ENCODE results near the gene SH3GL1. TPM values are rescaled to one million over a fixed set of nuclear protein-coding genes. Genes with fewer than 3 reads are reported as not detected.
A peak's percentile ranks its signal among the peaks of the same experiment; 100 is the strongest.

Gene SH3GL1
- total RNA-seq, 2 experiments from 2014 or later, result 54.6 to 56.8 TPM

- Mint-ChIP-seq H3K4me1 (peaks cover 46% of the 10 kb centered on the region), H3K27me3 (no peaks in the 10 kb centered on the region), H3K9me3 (no peaks in the 10 kb centered on the region), H3K36me3 (peaks cover 16% of the 10 kb centered on the region), H3K4me3 (peak within 1 kb of the TSS; percentile 95), H3K27ac (peak within 1 kb of the TSS; percentile 93)
- peak; percentile 99 for DNase-seq
- POLR2A ChIA-PET, result interaction anchor here (0.6 to 1.9 kb wide), 15 partner anchors 16 to 526 kb away, joined by 3 to 19 read pairs (median 4); partner anchors contain the start of genes HDGFL2 and YJU2
- peak; percentile 93 for ATAC-seq (ENCODE audit: low read depth)
These were observed 2.0 kb upstream of the SH3GL1 start, which contains the start of gene CHAF1A for GRCh38 chr19:4402171-4403004. Gene CHAF1A (plus strand): TSS chr19:4402640. CDS start chr19:4402763, 123 bp downstream.

GRCh38 chr19:4401769-4402170, 1.4 kb upstream of the SH3GL1 start:
- Mint-ChIP-seq H3K27ac (peak overlapping the region; percentile 93), H3K27me3 (no peaks in the 10 kb centered on the region), H3K36me3 (peaks cover 18% of the 10 kb centered on the region), H3K4me1 (peaks cover 51% of the 10 kb centered on the region), H3K9me3 (no peaks in the 10 kb centered on the region), H3K4me3 (peak overlapping the region; percentile 86)
- DNase-seq (no peak), ATAC-seq (ENCODE audit: low read depth) (no peak)
- POLR2A ChIA-PET, result interaction anchor here (0.6 to 1.9 kb wide), 15 partner anchors 17 to 525 kb away, joined by 3 to 19 read pairs (median 4); partner anchors contain the start of genes HDGFL2 and YJU2

GRCh38 chr19:4399812-4400134, 574 bp downstream of the SH3GL1 start:
- Mint-ChIP-seq H3K27me3 (no peaks in the 10 kb centered on the region), H3K9me3 (no peaks in the 10 kb centered on the region), H3K4me3 (peak overlapping the region; percentile 97), H3K36me3 (peaks cover 23% of the 10 kb centered on the region), H3K27ac (peak overlapping the region; percentile 93), H3K4me1 (peaks cover 48% of the 10 kb centered on the region)
- POLR2A ChIA-PET, result interaction anchor here (1.0 to 1.7 kb wide), 10 partner anchors 9 to 153 kb away, joined by 4 to 15 read pairs (median 6); partner anchors contain the start of gene YJU2
- peak; percentile 2 for ATAC-seq (ENCODE audit: low read depth)
- no peak for DNase-seq

GRCh38 chr19:4396949-4397783, 3.2 kb downstream of the SH3GL1 start:
- DNase-seq (no peak), ATAC-seq (ENCODE audit: low read depth) (no peak)
- no peaks in the 10 kb centered on the region for H3K9me3 Mint-ChIP-seq
- peaks cover 45% of the 10 kb centered on the region for H3K4me1 Mint-ChIP-seq
- H3K36me3 Mint-ChIP-seq, result peaks cover 20% of the 10 kb centered on the region
- POLR2A ChIA-PET, result no interaction called here
- no peak overlapping the region for H3K4me3 Mint-ChIP-seq
- H3K27me3 Mint-ChIP-seq, result no peaks in the 10 kb centered on the region
- no peak overlapping the region for H3K27ac Mint-ChIP-seq

GRCh38 chr19:4393947-4394590, 6.3 kb downstream of the SH3GL1 start:
- no peak overlapping the region for H3K4me3 Mint-ChIP-seq
- peak overlapping the region; percentile 10 for H3K27ac Mint-ChIP-seq
- peaks cover 41% of the 10 kb centered on the region for H3K4me1 Mint-ChIP-seq
- POLR2A ChIA-PET, result interaction anchor here (0.6 to 1.2 kb wide), 2 partner anchors 24 to 50 kb away, joined by 3 read pairs; partner anchors contain the start of gene MPND
- H3K27me3 Mint-ChIP-seq, result no peaks in the 10 kb centered on the region
- DNase-seq, result no peak
- no peaks in the 10 kb centered on the region for H3K9me3 Mint-ChIP-seq
- no peak for ATAC-seq (ENCODE audit: low read depth)
- H3K36me3 Mint-ChIP-seq, result peaks cover 17% of the 10 kb centered on the region

- peaks cover 14% of the 10 kb centered on the region for H3K36me3 Mint-ChIP-seq
These were observed 8.5 kb downstream of the SH3GL1 start for GRCh38 chr19:4391701-4392483.

GRCh38 chr19:4391306-4391693, 9.0 kb downstream of the SH3GL1 start:
- Mint-ChIP-seq H3K4me3 (no peak overlapping the region), H3K27me3 (no peaks in the 10 kb centered on the region), H3K4me1 (peaks cover 30% of the 10 kb centered on the region), H3K9me3 (no peaks in the 10 kb centered on the region), H3K36me3 (peaks cover 8% of the 10 kb centered on the region), H3K27ac (no peak overlapping the region)
- POLR2A ChIA-PET, result interaction anchor here (1.0 to 1.6 kb wide), 2 partner anchors 8 to 21 kb away, joined by 4 to 6 read pairs; partner anchors contain the start of gene SH3GL1
- ATAC-seq (ENCODE audit: low read depth) (no peak), DNase-seq (no peak)

More at GRCh38 chr19:4391701-4392483, 8.5 kb downstream of the SH3GL1 start:
- Mint-ChIP-seq H3K27ac (no peak overlapping the region), H3K4me3 (no peak overlapping the region), H3K4me1 (peaks cover 35% of the 10 kb centered on the region), H3K27me3 (no peaks in the 10 kb centered on the region), H3K9me3 (no peaks in the 10 kb centered on the region)
- DNase-seq (no peak), ATAC-seq (ENCODE audit: low read depth) (no peak)
- POLR2A ChIA-PET, result interaction anchor here (0.7 to 1.6 kb wide), 2 partner anchors 8 to 153 kb away, joined by 3 to 6 read pairs; partner anchors contain the start of gene SH3GL1

- Mint-ChIP-seq H3K9me3 (no peaks in the 10 kb centered on the region), H3K36me3 (peaks cover 5% of the 10 kb centered on the region), H3K4me3 (peak overlapping the region; percentile 10), H3K27ac (peak overlapping the region; percentile 76), H3K27me3 (no peaks in the 10 kb centered on the region), H3K4me1 (peaks cover 30% of the 10 kb centered on the region)
- no peak for DNase-seq
- no peak for ATAC-seq (ENCODE audit: low read depth)
- POLR2A ChIA-PET, result interaction anchor here (1.0 to 1.6 kb wide), 2 partner anchors 9 to 21 kb away, joined by 4 to 6 read pairs; partner anchors contain the start of gene SH3GL1
These were observed 9.6 kb downstream of the SH3GL1 start for GRCh38 chr19:4390567-4391305.

GRCh38 chr19:4390017-4390566, 10.3 kb downstream of the SH3GL1 start:
- no peak for ATAC-seq (ENCODE audit: low read depth)
- H3K4me3 Mint-ChIP-seq, result peak overlapping the region; percentile 52
- peak overlapping the region; percentile 76 for H3K27ac Mint-ChIP-seq
- H3K4me1 Mint-ChIP-seq, result peaks cover 30% of the 10 kb centered on the region
- no peaks in the 10 kb centered on the region for H3K27me3 Mint-ChIP-seq
- DNase-seq, result no peak
- H3K36me3 Mint-ChIP-seq, result peaks cover 5% of the 10 kb centered on the region
- POLR2A ChIA-PET, result interaction anchor here (1.0 to 1.6 kb wide), 2 partner anchors 10 to 20 kb away, joined by 4 to 6 read pairs; partner anchors contain the start of gene SH3GL1
- no peaks in the 10 kb centered on the region for H3K9me3 Mint-ChIP-seq

- H3K36me3 Mint-ChIP-seq, result peaks cover 2% of the 10 kb centered on the region
- DNase-seq (no peak), ATAC-seq (ENCODE audit: low read depth) (no peak)
- POLR2A ChIA-PET, result interaction anchor here (0.6 kb wide), 1 partner anchor 225 kb away, joined by 3 read pairs; no protein-coding TSS in a partner anchor
- H3K4me1 Mint-ChIP-seq, result peaks cover 27% of the 10 kb centered on the region
- no peak overlapping the region for H3K27ac Mint-ChIP-seq
- H3K9me3 Mint-ChIP-seq, result no peaks in the 10 kb centered on the region
- no peak overlapping the region for H3K4me3 Mint-ChIP-seq
- H3K27me3 Mint-ChIP-seq, result no peaks in the 10 kb centered on the region
These were observed 10.8 kb downstream of the SH3GL1 start for GRCh38 chr19:4389511-4390016.

- Mint-ChIP-seq H3K9me3 (no peaks in the 10 kb centered on the region), H3K27me3 (no peaks in the 10 kb centered on the region), H3K4me1 (peaks cover 22% of the 10 kb centered on the region), H3K4me3 (no peak overlapping the region), H3K27ac (no peak overlapping the region), H3K36me3 (peaks cover 2% of the 10 kb centered on the region)
- DNase-seq (no peak), ATAC-seq (ENCODE audit: low read depth) (no peak)
- POLR2A ChIA-PET, result interaction anchor here (0.6 kb wide), 1 partner anchor 224 kb away, joined by 3 read pairs; no protein-coding TSS in a partner anchor
These were observed 11.3 kb downstream of the SH3GL1 start for GRCh38 chr19:4389064-4389375.
